Suppressor macrophage treated with lipopolysaccharide for 1 hour (primary cell): ENCODE data around the gene CCR4.
A peak's percentile ranks its signal among the peaks of the same experiment; 100 is the strongest.
"Not testable (repeated sequence)": the region's sequence is repeated elsewhere in the genome, so short reads cannot be mapped to it uniquely, and the experiment has no call there.

Experiments used
- DNase-seq, 3 donors: peaks; one replicate each; pipeline ENCODE4 v3.0.0-alpha.2; 2020 to 2022

The CCR4 gene

DNA sequence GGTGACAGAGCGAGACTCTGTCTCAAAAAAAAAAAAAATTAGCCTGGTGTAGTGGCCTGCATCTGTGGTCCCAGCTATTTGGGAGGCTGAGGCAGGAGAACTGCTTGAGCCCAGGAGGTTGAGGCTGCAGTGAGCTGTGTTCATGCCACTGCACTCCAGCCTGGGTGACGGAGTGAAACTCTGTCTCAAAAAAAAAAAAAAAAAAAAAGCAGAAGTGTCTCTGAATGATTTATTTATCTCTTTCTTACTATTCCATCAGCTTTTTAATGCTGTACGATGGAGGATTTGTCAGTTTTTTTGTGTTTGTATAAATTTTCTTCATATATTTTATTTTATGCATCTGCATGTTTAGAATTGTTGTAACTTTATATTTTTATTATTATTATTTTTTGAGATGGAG is 33.5 kb downstream of the CCR4 start:
- not testable (repeated sequence) for DNase-seq

GRCh38 chr3:32989171-32989570 is 37.7 kb downstream of the CCR4 start:
- no peak for DNase-seq

- DNase-seq: no peak
Measured at GRCh38 chr3:32990116-32990515, 38.7 kb downstream of the CCR4 start.

DNA sequence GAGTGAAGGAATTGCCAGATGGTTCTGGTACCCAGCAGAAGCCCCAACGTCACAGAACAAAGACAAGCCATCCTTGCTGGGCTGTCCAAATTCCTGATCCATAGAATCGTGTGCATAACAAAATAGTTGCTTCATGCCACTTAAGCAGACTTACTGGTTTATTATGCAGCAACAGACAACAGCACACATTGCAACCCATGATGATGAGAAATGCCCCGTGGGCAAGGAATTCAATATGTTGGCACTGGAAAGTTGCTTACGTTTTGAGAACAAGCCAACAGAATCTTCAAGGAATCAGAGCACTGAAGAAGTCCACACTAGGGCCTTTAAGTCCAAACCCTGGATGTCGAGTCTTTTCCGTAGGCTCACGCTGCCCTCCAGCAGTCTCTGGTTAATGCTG is 40.3 kb downstream of the CCR4 start:
- no peak for DNase-seq

- no peak for DNase-seq
Measured at GRCh38 chr3:32992310-32992686, 40.9 kb downstream of the CCR4 start.

DNA sequence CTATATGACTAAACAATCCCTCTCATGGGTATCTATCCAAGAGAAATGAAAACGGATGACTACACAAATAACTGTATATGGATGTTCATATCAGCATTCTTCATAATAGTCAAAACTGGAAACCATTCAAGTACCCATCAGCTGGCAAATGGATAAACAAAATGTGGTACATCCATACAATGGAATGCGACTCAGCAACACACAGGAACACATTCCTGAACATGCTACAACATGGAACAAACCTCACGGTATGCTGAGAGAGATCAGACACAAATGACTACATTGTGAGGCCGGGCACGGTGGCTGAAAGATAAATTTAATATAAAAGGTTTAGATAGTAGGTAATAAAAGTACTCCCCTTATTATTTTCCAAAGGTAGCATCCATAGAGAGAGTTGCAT is 42.6 kb downstream of the CCR4 start:
- no peak for DNase-seq

- DNase-seq: no peak
Measured at GRCh38 chr3:32995098-32995497, 43.7 kb downstream of the CCR4 start.

GRCh38 chr3:32996048-32996754 is 44.8 kb downstream of the CCR4 start:
- no peak for DNase-seq

DNA sequence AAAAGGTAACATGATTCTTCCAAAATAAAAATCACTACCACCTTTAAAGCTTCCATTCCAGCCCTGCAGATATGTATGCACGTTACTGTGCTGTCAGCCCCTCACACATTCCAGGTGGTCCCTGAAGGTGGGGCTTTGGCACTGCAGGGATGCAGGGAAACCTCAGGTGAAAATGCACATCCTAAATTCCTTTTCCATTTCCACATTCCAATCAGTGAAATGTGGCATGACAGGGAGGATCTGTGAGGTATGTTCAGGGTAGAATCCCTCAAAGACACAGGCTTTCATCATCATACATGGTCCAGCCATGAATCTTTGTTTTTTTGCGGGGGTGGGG is 45.3 kb downstream of the CCR4 start:
- no peak for DNase-seq

DNA sequence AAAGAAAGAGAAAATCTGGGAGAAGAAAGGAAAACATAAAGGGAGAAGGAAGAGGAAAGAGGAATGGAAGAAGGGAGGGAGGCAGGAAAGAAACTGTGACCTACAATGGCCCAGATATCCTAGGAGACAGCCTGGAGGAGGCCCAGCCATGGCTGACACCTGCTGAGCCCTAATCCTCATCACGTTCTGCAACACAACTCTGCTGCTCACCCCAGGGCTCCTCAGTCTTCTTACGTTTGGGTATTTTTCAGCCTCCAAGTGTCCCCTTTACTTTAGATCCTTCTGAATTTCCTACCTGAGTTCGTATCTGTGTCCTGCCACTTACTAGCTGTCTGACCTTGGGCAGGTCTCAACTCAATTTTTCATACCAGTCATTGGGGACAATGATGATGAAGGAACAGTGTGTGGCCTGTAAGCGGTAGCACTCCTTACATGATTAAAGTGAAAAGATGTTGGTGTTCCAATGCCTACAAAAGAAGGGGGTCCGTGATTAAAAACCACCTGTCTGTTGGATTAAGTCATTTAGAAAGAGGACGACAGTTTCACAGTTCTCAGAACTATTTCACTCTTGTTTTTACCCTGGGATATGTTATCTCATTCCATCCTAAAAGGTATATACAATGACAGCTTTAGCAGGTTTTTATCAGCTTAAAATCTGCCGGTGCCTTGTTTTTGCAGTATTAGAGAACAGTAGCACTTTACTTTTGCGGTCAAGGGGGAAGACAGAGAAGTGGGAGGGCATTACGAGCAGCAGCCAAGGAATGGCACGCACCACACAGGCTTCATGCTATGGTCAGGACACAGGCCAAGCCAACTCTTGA is 47.4 kb downstream of the CCR4 start:
- no peak for DNase-seq

DNA sequence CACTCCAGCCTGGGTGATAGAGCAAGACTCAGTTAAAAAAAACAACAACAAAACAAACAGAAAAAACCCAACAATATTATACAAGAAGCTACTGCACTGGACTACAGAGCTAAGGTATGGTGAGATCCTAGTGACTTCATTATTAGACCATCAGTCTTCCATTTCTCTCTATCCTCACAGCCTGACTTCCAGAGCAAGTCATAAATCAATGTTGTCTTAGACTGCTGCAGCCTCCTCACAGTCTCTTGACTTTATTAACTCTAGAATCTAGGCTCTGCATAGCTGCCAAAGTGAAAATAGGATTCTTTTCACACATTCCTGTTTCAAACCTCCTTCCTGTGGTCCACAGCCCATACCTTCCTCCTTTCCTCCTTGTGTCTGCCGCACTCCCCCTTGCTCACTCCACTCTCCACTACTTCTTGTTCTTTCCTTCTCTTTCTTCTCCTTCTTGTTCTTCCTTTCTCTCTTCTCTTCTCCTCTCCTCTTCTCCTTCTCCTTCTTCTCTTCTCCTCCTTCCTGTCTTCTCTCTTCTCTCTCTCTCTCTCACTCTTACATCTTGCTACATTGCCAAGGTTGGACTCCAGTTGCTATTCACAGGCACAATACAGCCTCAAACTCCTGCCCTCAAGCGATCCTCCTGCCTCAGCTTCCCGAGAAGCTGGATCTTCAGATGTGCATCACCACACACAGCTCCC is 49.4 kb downstream of the CCR4 start:
- DNase-seq: peak in 1 of 3 donors; percentile 3

DNA sequence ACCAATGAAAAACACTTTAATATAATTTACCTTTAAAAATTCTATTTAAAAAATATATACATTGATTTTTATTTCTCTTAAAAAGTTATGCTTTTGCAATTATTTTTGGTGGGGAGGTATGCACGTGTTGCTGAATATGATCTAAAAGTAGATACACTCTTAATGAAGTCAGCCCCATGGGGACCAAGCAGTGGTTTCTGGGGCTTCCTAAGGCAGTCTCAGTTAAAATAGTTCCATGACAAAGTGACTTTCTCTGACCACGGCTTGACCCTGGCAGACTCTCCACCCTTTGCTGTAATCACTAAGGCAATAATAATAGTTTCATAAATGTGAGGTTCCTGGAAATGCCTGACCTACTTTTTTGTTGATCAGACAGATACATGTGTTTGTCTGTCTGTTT is 50.4 kb downstream of the CCR4 start:
- no peak for DNase-seq

DNA sequence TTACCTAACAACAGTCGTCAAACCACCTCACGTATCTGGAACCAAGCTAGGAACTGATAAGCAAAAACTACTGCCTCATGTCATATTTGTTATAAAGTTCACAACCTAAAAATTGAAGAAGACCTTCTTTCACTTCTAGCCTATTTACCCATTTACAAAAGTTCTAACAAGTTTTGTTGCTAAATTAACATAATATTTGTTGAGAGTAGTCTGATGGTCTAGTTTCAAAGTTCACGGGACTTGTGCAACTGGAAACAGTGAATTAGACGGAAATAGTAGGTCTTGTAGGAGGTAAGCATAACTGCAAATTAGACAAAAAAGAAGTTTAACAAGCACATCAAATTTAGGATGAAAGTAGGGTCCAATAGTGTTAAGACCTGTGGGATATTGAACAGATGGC is 51.9 kb downstream of the CCR4 start:
- DNase-seq: no peak

DNA sequence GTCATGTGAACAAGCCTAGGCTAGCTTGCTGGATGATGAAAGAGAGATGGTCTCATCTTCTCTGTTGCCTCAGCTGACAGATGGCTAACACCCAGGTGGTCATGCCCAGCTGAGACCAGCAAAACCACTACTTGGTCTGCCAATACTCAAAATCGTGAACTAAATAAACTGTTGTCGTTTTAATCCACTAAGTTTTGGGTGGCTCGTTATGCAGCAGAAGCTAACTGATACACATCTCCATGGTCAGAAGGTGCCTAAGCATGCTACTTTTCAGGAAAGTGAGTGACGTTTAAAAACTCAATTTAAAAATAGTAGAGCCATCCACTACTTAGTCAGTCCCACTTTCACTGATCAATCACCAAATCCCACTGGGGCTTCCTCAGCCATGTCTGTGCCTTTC is 52.8 kb downstream of the CCR4 start:
- no peak for DNase-seq

DNA sequence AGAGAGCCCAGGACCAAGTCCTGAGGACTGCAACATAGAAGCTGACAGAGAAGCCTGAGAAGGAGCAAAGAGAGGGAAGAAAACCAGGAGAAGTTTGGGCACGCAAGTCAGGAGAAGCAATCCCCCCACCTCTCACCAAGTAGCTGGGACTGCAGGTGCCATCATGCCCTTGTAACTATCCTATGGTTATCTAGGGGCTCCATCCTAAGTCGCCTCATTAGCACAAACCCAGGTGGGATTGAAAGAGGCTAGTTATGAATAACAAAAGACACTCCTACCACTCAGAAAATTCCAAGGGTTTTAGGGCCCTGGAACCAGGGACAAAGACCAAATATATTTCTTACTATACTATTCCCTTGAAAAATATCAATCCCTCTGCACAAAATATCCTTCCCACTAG is 53.5 kb downstream of the CCR4 start:
- no peak for DNase-seq
